Endodermal cell (in vitro differentiated cells): Measurements from ENCODE around the gene NAA40. TPM values are rescaled to one million over a fixed set of nuclear protein-coding genes. Genes with fewer than 3 reads are reported as not detected.
"Not testable (repeated sequence)": the region's sequence is repeated elsewhere in the genome, so short reads cannot be mapped to it uniquely, and the experiment has no call there.

Source experiments
- DNase-seq: peaks from one replicate; pipeline ENCODE4 v3.0.0-alpha.2; 2017
- H3K27ac ChIP-seq: 2 replicates; pipeline ENCODE4 v1.5.1; 2013; ENCODE audit warnings: mild to moderate bottlenecking, low read depth, low read length, moderate library complexity
- H3K27me3 ChIP-seq: 2 replicates; pipeline ENCODE4 v1.6.1; 2013; ENCODE audit warnings: mild to moderate bottlenecking, low read length, moderate library complexity; ENCODE audit not compliant: insufficient read depth, control insufficient read depth, poor library complexity, severe bottlenecking
- H3K36me3 ChIP-seq: 2 replicates; pipeline ENCODE4 v1.7.0; 2013; ENCODE audit warnings: mild to moderate bottlenecking, low read length, moderate library complexity; ENCODE audit not compliant: control insufficient read depth, insufficient read depth
- H3K4me1 ChIP-seq: one replicate; pipeline ENCODE4 v1.7.0; 2013; ENCODE audit warnings: low read length; ENCODE audit not compliant: control insufficient read depth, insufficient read depth
- H3K4me3 ChIP-seq: 2 replicates; pipeline ENCODE4 v1.5.1; 2013; ENCODE audit warnings: mild to moderate bottlenecking, low read length, moderate library complexity
- H3K9ac ChIP-seq: 2 replicates; pipeline ENCODE4 v1.6.1; 2013; ENCODE audit warnings: mild to moderate bottlenecking, low read length, moderate library complexity; ENCODE audit not compliant: poor library complexity, severe bottlenecking; ENCODE audit errors: extremely low read depth
- H3K9me3 ChIP-seq: 2 replicates; pipeline ENCODE4 v1.6.1; 2013; ENCODE audit warnings: mild to moderate bottlenecking, low read length, moderate library complexity; ENCODE audit not compliant: control insufficient read depth
- H3K27ac Mint-ChIP-seq: 2 replicates; pipeline ENCODE4 v1.8.0; 2020; ENCODE audit warnings: mixed read lengths
- H3K27me3 Mint-ChIP-seq: 2 replicates; pipeline ENCODE4 v1.8.0; 2021; ENCODE audit warnings: mild to moderate bottlenecking, mixed read lengths; ENCODE audit not compliant: insufficient read depth
- H3K36me3 Mint-ChIP-seq: 2 replicates; pipeline ENCODE4 v1.8.0; 2020; ENCODE audit warnings: low read depth, mixed read lengths
- H3K4me1 Mint-ChIP-seq: 2 replicates; pipeline ENCODE4 v1.8.0; 2020; ENCODE audit warnings: mixed read lengths
- H3K4me3 Mint-ChIP-seq: 2 replicates; pipeline ENCODE4 v1.8.0; 2020; ENCODE audit warnings: mild to moderate bottlenecking, moderate library complexity, mixed read lengths
- H3K9me3 Mint-ChIP-seq: 2 replicates; pipeline ENCODE4 v1.8.0; 2020; ENCODE audit warnings: mild to moderate bottlenecking, mixed read lengths
- WGBS, 2 experiments: methylation state at CpG; one replicate each; pipeline versions ENCODE4 v1.1.5 to v1.1.7; 2013; ENCODE audit warnings: missing lambda C conversion rate in 2 of 2, mixed read lengths in 1 of 2; ENCODE audit not compliant: insufficient coverage in 1 of 2, insufficient read length in 1 of 2; 5-methylcytosine and 5-hydroxymethylcytosine counted together
- total RNA-seq, 2 donors: library from RNA; stranded (reverse); fragmentation: NEBNext Ultra II Directional in 1 of 2; extraction: Animal tissue kit (Norgen Biotek cat#: 25700) in 1 of 2; gene quantifications; 2 replicates in 1 of 2; 3 replicates in 1 of 2; pipeline ENCODE4 v1.2.1, GENCODE V29; 2021
- TF ChIP-seq, protein P1 (sequence below): fragments of 200-600 bp; sonication (generic); conservative IDR thresholded peaks from 2 replicates; pipeline ENCODE4 v1.5.0; 2021; ENCODE audit warnings: antibody characterized with exemption, mild to moderate bottlenecking

The NAA40 gene
- total RNA-seq, 2 donors from 2014 or later: 47.2 to 53.5 TPM

- H3K4me1 Mint-ChIP-seq: peaks cover 4% of the 10 kb centered on the region
- Histone ChIP-seq H3K27ac (no peak overlapping the region), H3K4me3 (no peak overlapping the region), H3K36me3 (no peaks in the 10 kb centered on the region), H3K9me3 (no peaks in the 10 kb centered on the region), H3K4me1 (no peaks in the 10 kb centered on the region), H3K27me3 (no peaks in the 10 kb centered on the region), H3K9ac (no peak overlapping the region)
- WGBS, 2 experiments: 100% methylated on average over 1 of the region's 1 CpG
- H3K27ac Mint-ChIP-seq: no peak overlapping the region
- no peak overlapping the region for H3K4me3 Mint-ChIP-seq
- TF ChIP-seq, protein P1, sequence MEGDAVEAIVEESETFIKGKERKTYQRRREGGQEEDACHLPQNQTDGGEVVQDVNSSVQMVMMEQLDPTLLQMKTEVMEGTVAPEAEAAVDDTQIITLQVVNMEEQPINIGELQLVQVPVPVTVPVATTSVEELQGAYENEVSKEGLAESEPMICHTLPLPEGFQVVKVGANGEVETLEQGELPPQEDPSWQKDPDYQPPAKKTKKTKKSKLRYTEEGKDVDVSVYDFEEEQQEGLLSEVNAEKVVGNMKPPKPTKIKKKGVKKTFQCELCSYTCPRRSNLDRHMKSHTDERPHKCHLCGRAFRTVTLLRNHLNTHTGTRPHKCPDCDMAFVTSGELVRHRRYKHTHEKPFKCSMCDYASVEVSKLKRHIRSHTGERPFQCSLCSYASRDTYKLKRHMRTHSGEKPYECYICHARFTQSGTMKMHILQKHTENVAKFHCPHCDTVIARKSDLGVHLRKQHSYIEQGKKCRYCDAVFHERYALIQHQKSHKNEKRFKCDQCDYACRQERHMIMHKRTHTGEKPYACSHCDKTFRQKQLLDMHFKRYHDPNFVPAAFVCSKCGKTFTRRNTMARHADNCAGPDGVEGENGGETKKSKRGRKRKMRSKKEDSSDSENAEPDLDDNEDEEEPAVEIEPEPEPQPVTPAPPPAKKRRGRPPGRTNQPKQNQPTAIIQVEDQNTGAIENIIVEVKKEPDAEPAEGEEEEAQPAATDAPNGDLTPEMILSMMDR: no peak
- H3K27me3 Mint-ChIP-seq: peaks cover 30% of the 10 kb centered on the region
- no peaks in the 10 kb centered on the region for H3K9me3 Mint-ChIP-seq
- no peaks in the 10 kb centered on the region for H3K36me3 Mint-ChIP-seq
- DNase-seq: no peak
These were observed 27.6 kb downstream of the NAA40 start for GRCh38 chr11:63966444-63966843.

DNA sequence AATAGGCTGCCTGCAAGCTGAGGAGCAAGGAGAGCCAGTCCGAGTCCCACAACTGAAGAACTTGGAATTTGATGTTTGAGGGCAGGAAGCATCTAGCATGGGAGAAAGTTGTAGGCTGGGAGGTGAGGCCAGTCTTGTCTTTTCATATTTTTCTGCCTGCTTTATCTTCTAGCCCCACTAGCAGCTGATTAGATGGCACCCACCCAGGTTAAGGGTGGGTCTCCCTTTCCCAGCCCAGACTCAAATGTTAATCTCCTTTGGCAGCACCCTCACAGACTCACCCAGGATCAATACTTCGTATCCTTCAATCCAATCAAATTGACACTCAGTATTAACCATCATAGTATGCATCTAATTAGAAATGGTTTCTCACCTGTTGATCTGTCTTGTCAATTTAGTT is 30.7 kb downstream of the NAA40 start:
- no peak overlapping the region for H3K4me3 Mint-ChIP-seq
- Histone ChIP-seq H3K36me3 (no peaks in the 10 kb centered on the region), H3K27ac (no peak overlapping the region), H3K4me1 (no peaks in the 10 kb centered on the region), H3K4me3 (no peak overlapping the region), H3K27me3 (no peaks in the 10 kb centered on the region), H3K9me3 (no peaks in the 10 kb centered on the region), H3K9ac (no peak overlapping the region)
- WGBS, 2 experiments: 86 to 92% methylated on average over 2 of the region's 2 CpGs
- no peak overlapping the region for H3K27ac Mint-ChIP-seq
- no peaks in the 10 kb centered on the region for H3K36me3 Mint-ChIP-seq
- no peak for DNase-seq
- peaks cover 47% of the 10 kb centered on the region for H3K27me3 Mint-ChIP-seq
- TF ChIP-seq, protein P1: no peak
- H3K9me3 Mint-ChIP-seq: peaks cover 3% of the 10 kb centered on the region
- no peaks in the 10 kb centered on the region for H3K4me1 Mint-ChIP-seq

GRCh38 chr11:63970902-63971301 is 32.1 kb downstream of the NAA40 start:
- Histone ChIP-seq H3K9me3 (no peaks in the 10 kb centered on the region), H3K27ac (no peak overlapping the region), H3K9ac (no peak overlapping the region), H3K36me3 (peaks cover under 1% of the 10 kb centered on the region), H3K27me3 (no peaks in the 10 kb centered on the region), H3K4me3 (no peak overlapping the region), H3K4me1 (no peaks in the 10 kb centered on the region)
- H3K27me3 Mint-ChIP-seq: peaks cover 40% of the 10 kb centered on the region
- TF ChIP-seq, protein P1: no peak
- H3K4me1 Mint-ChIP-seq: peaks cover 3% of the 10 kb centered on the region
- H3K36me3 Mint-ChIP-seq: peaks cover 3% of the 10 kb centered on the region
- no peak overlapping the region for H3K27ac Mint-ChIP-seq
- WGBS, 2 experiments: 85 to 100% methylated on average over 3 to 5 of the region's 5 CpGs
- no peak overlapping the region for H3K4me3 Mint-ChIP-seq
- DNase-seq: no peak
- peaks cover 3% of the 10 kb centered on the region for H3K9me3 Mint-ChIP-seq

GRCh38 chr11:63973912-63974258 is 35.1 kb downstream of the NAA40 start:
- H3K9ac ChIP-seq, H3K36me3 ChIP-seq, H3K36me3 Mint-ChIP-seq, H3K4me1 ChIP-seq, H3K9me3 ChIP-seq, H3K4me3 ChIP-seq, H3K9me3 Mint-ChIP-seq, H3K27ac ChIP-seq, H3K27me3 ChIP-seq, DNase-seq: not testable (repeated sequence)
- peaks cover 38% of the 10 kb centered on the region for H3K27me3 Mint-ChIP-seq
- H3K4me3 Mint-ChIP-seq: peak overlapping the region; percentile 100
- H3K4me1 Mint-ChIP-seq: peaks cover 17% of the 10 kb centered on the region
- peak overlapping the region; percentile 89 for H3K27ac Mint-ChIP-seq
- WGBS, 2 experiments: 73 to 89% methylated on average over 18 of the region's 18 CpGs
